NB4 (cell line): ENCODE results near the gene ZNRF3.

Experiments
- POLR2A ChIP-seq: IDR thresholded peaks from 2 replicates; pipeline ENCODE4 v1.6.1; 2011; ENCODE audit warnings: mild to moderate bottlenecking; ENCODE audit not compliant: insufficient read length; ENCODE audit errors: extremely low read depth
- TF ChIP-seq, protein P1 (sequence below): IDR thresholded peaks from one replicate; pipeline ENCODE4 v1.5.1; 2012; ENCODE audit warnings: low read depth, low read length

DNA sequence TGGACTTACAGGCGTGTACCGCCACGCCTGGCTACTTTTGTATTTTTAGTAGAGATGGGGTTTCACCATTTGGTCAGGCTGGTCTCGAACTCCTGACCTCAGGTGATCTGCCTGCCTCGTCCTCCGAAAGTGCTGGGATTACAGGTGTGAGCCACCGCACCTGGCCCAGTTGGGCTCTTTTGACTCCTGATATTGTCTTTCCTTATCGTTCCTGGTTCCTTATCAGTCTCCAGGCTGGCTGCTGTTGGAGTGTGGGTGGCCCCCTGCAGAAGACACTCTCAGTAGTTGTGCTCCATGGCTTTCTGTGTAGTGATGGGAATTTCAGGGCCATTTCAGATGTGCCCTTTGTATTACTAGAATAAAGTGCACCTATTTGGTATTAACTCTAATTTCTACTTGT, 123.0 kb downstream of the ZNRF3 start:
- TF ChIP-seq POLR2A, result no peak
- TF ChIP-seq, protein P1, sequence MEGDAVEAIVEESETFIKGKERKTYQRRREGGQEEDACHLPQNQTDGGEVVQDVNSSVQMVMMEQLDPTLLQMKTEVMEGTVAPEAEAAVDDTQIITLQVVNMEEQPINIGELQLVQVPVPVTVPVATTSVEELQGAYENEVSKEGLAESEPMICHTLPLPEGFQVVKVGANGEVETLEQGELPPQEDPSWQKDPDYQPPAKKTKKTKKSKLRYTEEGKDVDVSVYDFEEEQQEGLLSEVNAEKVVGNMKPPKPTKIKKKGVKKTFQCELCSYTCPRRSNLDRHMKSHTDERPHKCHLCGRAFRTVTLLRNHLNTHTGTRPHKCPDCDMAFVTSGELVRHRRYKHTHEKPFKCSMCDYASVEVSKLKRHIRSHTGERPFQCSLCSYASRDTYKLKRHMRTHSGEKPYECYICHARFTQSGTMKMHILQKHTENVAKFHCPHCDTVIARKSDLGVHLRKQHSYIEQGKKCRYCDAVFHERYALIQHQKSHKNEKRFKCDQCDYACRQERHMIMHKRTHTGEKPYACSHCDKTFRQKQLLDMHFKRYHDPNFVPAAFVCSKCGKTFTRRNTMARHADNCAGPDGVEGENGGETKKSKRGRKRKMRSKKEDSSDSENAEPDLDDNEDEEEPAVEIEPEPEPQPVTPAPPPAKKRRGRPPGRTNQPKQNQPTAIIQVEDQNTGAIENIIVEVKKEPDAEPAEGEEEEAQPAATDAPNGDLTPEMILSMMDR, result no peak
